NCI-H128 (cell line): ENCODE results near the gene KDM4D.
"Not testable (repeated sequence)": the region's sequence is repeated elsewhere in the genome, so short reads cannot be mapped to it uniquely, and the experiment has no call there.

Source experiments
- DNase-seq: peaks from one replicate; lab custom pipeline; 2025; ENCODE audit not compliant: unreplicated experiment; lab: John Stamatoyannopoulos, UW

The KDM4D gene

GRCh38 chr11:94973099-94973968, at the start of gene KDM4D, which contains the start of gene CWC15:
KDM4D (plus strand) TSS chr11:94973709; CDS start chr11:94997373, 23,664 bp downstream.
CWC15 (minus strand) TSS chr11:94973556; CDS start chr11:94972185, 1,371 bp downstream.
- DNase-seq, result peak; percentile 89

GRCh38 chr11:94924171-94924572, 49.3 kb upstream of the KDM4D start:
- no peak for DNase-seq

GRCh38 chr11:94924612-94925011, 48.9 kb upstream of the KDM4D start:
- DNase-seq, result no peak

GRCh38 chr11:94925422-94926270, 47.9 kb upstream of the KDM4D start:
- no peak for DNase-seq

- no peak for DNase-seq
Observed at GRCh38 chr11:94926271-94926625, 47.3 kb upstream of the KDM4D start.

GRCh38 chr11:94926698-94927237, 46.7 kb upstream of the KDM4D start:
- DNase-seq, result no peak

GRCh38 chr11:94928117-94928990, 45.2 kb upstream of the KDM4D start:
- no peak for DNase-seq

GRCh38 chr11:94932072-94932471, 41.4 kb upstream of the KDM4D start:
- DNase-seq, result not testable (repeated sequence)

GRCh38 chr11:94932503-94932902, 41.0 kb upstream of the KDM4D start:
- DNase-seq, result no peak

GRCh38 chr11:94933223-94934130, 40.0 kb upstream of the KDM4D start:
- no peak for DNase-seq

GRCh38 chr11:94934362-94934761, 39.1 kb upstream of the KDM4D start:
- DNase-seq, result no peak

- DNase-seq, result no peak
Observed at GRCh38 chr11:94934846-94935245, 38.7 kb upstream of the KDM4D start.

GRCh38 chr11:94938095-94939055, 35.1 kb upstream of the KDM4D start:
- no peak for DNase-seq

- no peak for DNase-seq
Observed at GRCh38 chr11:94939346-94939745, 34.2 kb upstream of the KDM4D start.

- DNase-seq, result no peak
Observed at GRCh38 chr11:94941131-94941530, 32.4 kb upstream of the KDM4D start.

GRCh38 chr11:94946812-94947211, 26.7 kb upstream of the KDM4D start:
- no peak for DNase-seq

GRCh38 chr11:94948070-94948617, 25.4 kb upstream of the KDM4D start:
- DNase-seq, result no peak

- no peak for DNase-seq
Observed at GRCh38 chr11:94954753-94955152, 18.8 kb upstream of the KDM4D start.
